HG03575 (cell line): ENCODE measurements around the gene PLXNA4.

ENCODE experiments used
- ATAC-seq: cut with Tn5 transposase; IDR thresholded peaks from one replicate; pipeline ENCODE4 v1.9.1; 2021; ENCODE audit not compliant: unreplicated experiment, insufficient number of reproducible peaks, low FRiP score; ENCODE audit errors: extremely low read depth

PLXNA4 gene

GRCh38 chr7:132355048-132355447 lies 221.2 kb downstream of the PLXNA4 start:
- no peak for ATAC-seq

- no peak for ATAC-seq
These were observed 221.7 kb downstream of the PLXNA4 start for GRCh38 chr7:132354527-132354926.

GRCh38 chr7:132353936-132354335 lies 222.3 kb downstream of the PLXNA4 start:
- no peak for ATAC-seq

GRCh38 chr7:132352800-132353199 lies 223.5 kb downstream of the PLXNA4 start:
- ATAC-seq, result no peak

GRCh38 chr7:132351954-132352499 lies 224.2 kb downstream of the PLXNA4 start:
- ATAC-seq, result no peak

- ATAC-seq, result no peak
These were observed 225.5 kb downstream of the PLXNA4 start for GRCh38 chr7:132350741-132351140.

- ATAC-seq, result no peak
These were observed 227.2 kb downstream of the PLXNA4 start for GRCh38 chr7:132349075-132349474.

- no peak for ATAC-seq
These were observed 227.9 kb downstream of the PLXNA4 start for GRCh38 chr7:132348341-132348740.

GRCh38 chr7:132347858-132348257 lies 228.4 kb downstream of the PLXNA4 start:
- no peak for ATAC-seq

- ATAC-seq, result no peak
These were observed 229.1 kb downstream of the PLXNA4 start for GRCh38 chr7:132347123-132347522.

GRCh38 chr7:132345543-132346129 lies 230.6 kb downstream of the PLXNA4 start:
- no peak for ATAC-seq

GRCh38 chr7:132345030-132345429 lies 231.2 kb downstream of the PLXNA4 start:
- no peak for ATAC-seq

GRCh38 chr7:132343199-132343598 lies 233.1 kb downstream of the PLXNA4 start:
- ATAC-seq, result no peak

- ATAC-seq, result no peak
These were observed 238.7 kb downstream of the PLXNA4 start for GRCh38 chr7:132337450-132338080.

- ATAC-seq, result no peak
These were observed 239.5 kb downstream of the PLXNA4 start for GRCh38 chr7:132336797-132337196.

GRCh38 chr7:132333301-132333700 lies 243.0 kb downstream of the PLXNA4 start:
- ATAC-seq, result no peak

- no peak for ATAC-seq
These were observed 247.5 kb downstream of the PLXNA4 start for GRCh38 chr7:132328760-132329159.

GRCh38 chr7:132328047-132328620 lies 248.1 kb downstream of the PLXNA4 start:
- no peak for ATAC-seq

GRCh38 chr7:132326878-132327589 lies 249.2 kb downstream of the PLXNA4 start:
- ATAC-seq, result no peak

- ATAC-seq, result no peak
These were observed 253.3 kb downstream of the PLXNA4 start for GRCh38 chr7:132322970-132323369.
